K562 (cell line): ENCODE results near the gene ATXN1. TPM values are rescaled to one million over a fixed set of nuclear protein-coding genes. Genes with fewer than 3 reads are reported as not detected.
"Not testable (repeated sequence)": the region's sequence is repeated elsewhere in the genome, so short reads cannot be mapped to it uniquely, and the experiment has no call there.

ENCODE experiments used
- ATAC-seq: fragments of 200-7000 bp; cut with Tn5 transposase; 3 replicates; pipeline ENCODE4 v1.9.1; 2020; ENCODE audit warnings: moderate library complexity
- BruUV-seq: library from RNA; stranded (reverse); fragments of 400-500 nt; replicated peaks from 2 replicates; lab custom pipeline; 2021; lab: Mats Ljungman, UMichigan
- CTCF ChIA-PET: fragments of 300-600 bp; formaldehyde crosslinking; extraction: SDS; loops from one replicate; lab custom pipeline; 2021; ENCODE audit warnings: low intra/inter-chr PET ratio; lab: Yijun Ruan, JAX
- POLR2A ChIA-PET: fragments of 300-600, 350-650 bp; sonication (Branson Sonifier 250); formaldehyde crosslinking; extraction: SDS; loops from one replicate; lab custom pipeline; 2021; ENCODE audit warnings: antibody characterized with exemption, inconsistent platforms; lab: Yijun Ruan, JAX
- DNase-seq, 4 experiments: peaks; one replicate each; pipeline versions ENCODE4 v3.0.0 to v3.0.0-alpha.2; 2011 to 2018; ENCODE audit warnings: low spot score in 3 of 4, mixed read lengths in 3 of 4; ENCODE audit errors: extremely low read depth in 1 of 4
- FAIRE-seq: peaks from 2 replicates; lab custom pipeline; 2011; peaks lifted over from hg19 to GRCh38; lab: Jason Lieb, UNC
- H2AFZ ChIP-seq: 2 replicates; pipeline ENCODE4 v1.6.0; 2011; ENCODE audit warnings: low read depth, low read length, control low read depth, inconsistent platforms
- H3K27ac ChIP-seq: fragments of 200-600 bp; 3 replicates; pipeline ENCODE4 v1.8.0; 2011; ENCODE audit warnings: low read depth, mild to moderate bottlenecking, control low read depth, inconsistent platforms, low read length, moderate library complexity, mixed read lengths; ENCODE audit errors: extremely low read depth
- H3K27me3 ChIP-seq, 2 experiments: fragments of 300-600 bp in 1 of 2; 2 replicates in 1 of 2; 3 replicates in 1 of 2; pipeline versions ENCODE4 v1.6.0 to v1.8.0; 2011; ENCODE audit warnings: inconsistent platforms in 2 of 2, low read length in 2 of 2, mild to moderate bottlenecking in 1 of 2, mixed read lengths in 1 of 2, moderate library complexity in 1 of 2; ENCODE audit not compliant: control insufficient read depth in 2 of 2, insufficient read depth in 2 of 2
- H3K36me3 ChIP-seq: fragments of 300-600 bp; 3 replicates; pipeline ENCODE4 v1.8.0; 2011; ENCODE audit warnings: mild to moderate bottlenecking, low read length, inconsistent platforms; ENCODE audit not compliant: control insufficient read depth, insufficient read depth
- H3K4me1 ChIP-seq, 2 experiments: fragments of 200-600 bp in 1 of 2; replicated peaks in 1 of 2; 2 replicates in 1 of 2; 3 replicates in 1 of 2; pipeline versions ENCODE4 v1.5.1 to v1.8.0; 2011; ENCODE audit warnings: inconsistent platforms in 2 of 2, low read length in 2 of 2, mild to moderate bottlenecking in 1 of 2, mixed read lengths in 1 of 2, moderate library complexity in 1 of 2; ENCODE audit not compliant: control insufficient read depth in 2 of 2, insufficient read depth in 2 of 2
- H3K4me2 ChIP-seq: 2 replicates; pipeline ENCODE4 v1.6.1; 2011; ENCODE audit warnings: low read length, control low read depth, inconsistent platforms, mixed read lengths; ENCODE audit not compliant: insufficient read depth
- H3K4me3 ChIP-seq: fragments of 200-600 bp; sonication (generic), shearing (Covaris generic); 2 replicates; pipeline ENCODE4 v1.5.1; 2016; ENCODE audit warnings: control low read depth, inconsistent platforms
- H3K79me2 ChIP-seq: fragments of 200-600 bp; 3 replicates; pipeline ENCODE4 v1.8.0; 2011; ENCODE audit warnings: low read length, inconsistent platforms; ENCODE audit not compliant: control insufficient read depth, insufficient read depth
- H3K9ac ChIP-seq, 2 experiments: 2 replicates each; pipeline versions ENCODE4 v1.6.0 to v1.6.1; 2011; ENCODE audit warnings: low read depth in 2 of 2, low read length in 2 of 2, control low read depth in 1 of 2, inconsistent platforms in 1 of 2, mild to moderate bottlenecking in 1 of 2, mixed read lengths in 1 of 2; ENCODE audit not compliant: insufficient read depth in 1 of 2
- H3K9me1 ChIP-seq: one replicate; pipeline ENCODE4 v1.6.0; 2011; ENCODE audit warnings: inconsistent platforms, mild to moderate bottlenecking, low read length, moderate library complexity; ENCODE audit not compliant: control insufficient read depth, insufficient read depth
- H3K9me3 ChIP-seq: replicated peaks from 2 replicates; pipeline ENCODE4 v1.5.1; 2011; ENCODE audit warnings: low read depth, low read length, inconsistent platforms; ENCODE audit not compliant: control insufficient read depth, insufficient read depth
- H4K20me1 ChIP-seq: replicated peaks from 2 replicates; pipeline ENCODE4 v1.6.1; 2011; ENCODE audit warnings: low read length, inconsistent platforms, mixed read lengths; ENCODE audit not compliant: control insufficient read depth, insufficient read depth
- ARID1B ChIP-seq: fragments of 450-650 bp; IDR thresholded peaks from 2 replicates; pipeline ENCODE4 v1.6.1; 2016; ENCODE audit warnings: antibody characterized with exemption, mild to moderate bottlenecking, inconsistent platforms
- CBFA2T2 ChIP-seq: fragments of 450-650 bp; conservative IDR thresholded peaks from 2 replicates; pipeline ENCODE4 v1.6.1; 2017; ENCODE audit warnings: mild to moderate bottlenecking
- CBFA2T3 ChIP-seq: fragments of 450-650 bp; IDR thresholded peaks from 2 replicates; pipeline ENCODE4 v1.6.1; 2017
- CXXC5 ChIP-seq: fragments of 250-450 bp; sonication (Bioruptor Pico); IDR thresholded peaks from 2 replicates; pipeline ENCODE4 v1.8.0; 2022; ENCODE audit warnings: inconsistent platforms, mild to moderate bottlenecking, moderate library complexity
- ELF4 ChIP-seq: fragments of 450-650 bp; formaldehyde crosslinking; IDR thresholded peaks from 2 replicates; pipeline ENCODE4 v1.4.0; 2022; ENCODE audit warnings: missing genetic modification characterization
- HDAC1 ChIP-seq, 2 experiments: fragments of 450-650 bp; IDR thresholded peaks; 2 replicates each; pipeline ENCODE4 v1.6.1; 2016 to 2017; ENCODE audit warnings: inconsistent platforms in 1 of 2, mild to moderate bottlenecking in 1 of 2, moderate library complexity in 1 of 2
- MEIS2 ChIP-seq: fragments of 450-650 bp; IDR thresholded peaks from 2 replicates; pipeline ENCODE4 v1.6.1; 2014; ENCODE audit warnings: mild to moderate bottlenecking; ENCODE audit not compliant: partially characterized antibody
- MTA2 ChIP-seq: fragments of 450-650 bp; IDR thresholded peaks from 2 replicates; pipeline ENCODE4 v1.6.1; 2016; ENCODE audit warnings: low read depth
- NCOR1 ChIP-seq: fragments of 450-650 bp; IDR thresholded peaks from 2 replicates; pipeline ENCODE4 v1.6.1; 2016; ENCODE audit warnings: mild to moderate bottlenecking, moderate library complexity
- PKNOX1 ChIP-seq: fragments of 450-650 bp; IDR thresholded peaks from 2 replicates; pipeline ENCODE4 v1.6.1; 2016
- SMAD4 ChIP-seq: fragments of 250-450 bp; sonication (Bioruptor Pico); conservative IDR thresholded peaks from 2 replicates; pipeline ENCODE4 v1.8.0; 2021; ENCODE audit warnings: inconsistent platforms, mild to moderate bottlenecking, moderate library complexity
- SMARCA4 ChIP-seq: fragments of 450-650 bp; IDR thresholded peaks from 2 replicates; pipeline ENCODE4 v1.6.1; 2016
- SOX6 ChIP-seq: fragments of 450-650 bp; IDR thresholded peaks from 2 replicates; pipeline ENCODE4 v1.6.1; 2014; ENCODE audit warnings: mild to moderate bottlenecking
- TAL1 ChIP-seq: fragments of 450-650 bp; IDR thresholded peaks from 2 replicates; pipeline ENCODE4 v1.6.1; 2016; ENCODE audit warnings: mild to moderate bottlenecking
- TCF3 ChIP-seq: sonication (generic); formaldehyde crosslinking; IDR thresholded peaks from 2 replicates; pipeline ENCODE4 v1.4.0; 2020; ENCODE audit warnings: mild to moderate bottlenecking, missing genetic modification reagents
- ZEB2 ChIP-seq: fragments of 450-650 bp; IDR thresholded peaks from 2 replicates; pipeline ENCODE4 v1.6.1; 2016
- ZFX ChIP-seq: sonication (generic); formaldehyde crosslinking; IDR thresholded peaks from 2 replicates; pipeline ENCODE4 v1.8.0; 2022; ENCODE audit warnings: mild to moderate bottlenecking, missing genetic modification reagents, moderate library complexity
- WGBS: fragments of 100-300 bp; shearing (Covaris generic); methylation state at CpG from one replicate; pipeline ENCODE4 v1.1.6; 2016; ENCODE audit warnings: low coverage, mixed read lengths; ENCODE audit not compliant: insufficient coverage; ENCODE audit errors: missing lambda C conversion rate; 5-methylcytosine and 5-hydroxymethylcytosine counted together
- in situ Hi-C: fragments of 300-500 bp; cut with MboI; formaldehyde crosslinking; loops from 4 replicates; pipeline ENCODE4 v1.15.0; 2018; ENCODE audit warnings: inconsistent platforms, mixed read lengths
- intact Hi-C: fragments of 100-400 bp; cut with micrococcal nuclease; formaldehyde crosslinking; loops from 2 replicates; pipeline ENCODE4 v1.14.2; 2022
- polyA plus RNA-seq, 8 experiments: library from polyadenylated mRNA; depleted of rRNA in 4 of 8; stranded (reverse) in 5 of 8; unstranded in 3 of 8; fragments of >200 nt; fragmentation: Nextera tagmentation in 2 of 8; fragmentation: Illumina TruSeq in 1 of 8; extraction: Ambion mirVana in 2 of 8; extraction: Trizol in 1 of 8; gene quantifications; 2 replicates each; pipeline versions ENCODE4 v1.2.1 to v1.2.3, GENCODE V29; 2011 to 2014; ENCODE audit warnings: inconsistent platforms in 1 of 8, missing spikeins in 1 of 8
- total RNA-seq, 7 experiments: library from RNA; depleted of rRNA in 6 of 7; stranded (reverse); fragments of >200 nt in 6 of 7; fragmentation: Illumina TruSeq in 2 of 7; extraction: Trizol in 2 of 7; gene quantifications; 2 replicates each; pipeline versions ENCODE4 v1.2.1 to v1.2.3, GENCODE V29; 2011 to 2021; ENCODE audit warnings: low replicate concordance in 1 of 7
- TF ChIP-seq, protein P1 (sequence below), 2 experiments: IDR thresholded peaks in 1 of 2; conservative IDR thresholded peaks in 1 of 2; 2 replicates each; pipeline ENCODE4 v1.6.1; 2016; ENCODE audit warnings: low read depth in 2 of 2, mild to moderate bottlenecking in 1 of 2, missing compliant biosample characterization in 1 of 2, missing genetic modification characterization in 1 of 2, moderate library complexity in 1 of 2
- TF ChIP-seq, protein P2 (sequence below), 2 experiments: fragments of 450-650 bp; IDR thresholded peaks; 2 replicates each; pipeline ENCODE4 v1.6.1; 2016

ATXN1 gene
- total and polyA plus RNA-seq, 9 of the 15 experiments (the other 6 are each of a cell fraction or from before 2014, with no cell fraction given): under 0.01 to 1.2 (median 0.58) TPM

GRCh38 chr6:16260602-16261001 is 500.7 kb downstream of the ATXN1 start:
- intact Hi-C loops: not testable (repeated sequence)
- peak; percentile 34; the same call in 1 of the 2 replicates for TF ChIP-seq ELF4 (CRISPR knock-in tag)
- peak; percentile 84 for TF ChIP-seq ARID1B
- TF ChIP-seq TAL1: peak; percentile 68; the same call in 1 of the 2 replicates
- peak; percentile 81 for TF ChIP-seq MEIS2
- 0 out of 2 replicates have a peak, but pooled peaks have one; percentile 31 for TF ChIP-seq SOX6
- TF ChIP-seq, protein P1, sequence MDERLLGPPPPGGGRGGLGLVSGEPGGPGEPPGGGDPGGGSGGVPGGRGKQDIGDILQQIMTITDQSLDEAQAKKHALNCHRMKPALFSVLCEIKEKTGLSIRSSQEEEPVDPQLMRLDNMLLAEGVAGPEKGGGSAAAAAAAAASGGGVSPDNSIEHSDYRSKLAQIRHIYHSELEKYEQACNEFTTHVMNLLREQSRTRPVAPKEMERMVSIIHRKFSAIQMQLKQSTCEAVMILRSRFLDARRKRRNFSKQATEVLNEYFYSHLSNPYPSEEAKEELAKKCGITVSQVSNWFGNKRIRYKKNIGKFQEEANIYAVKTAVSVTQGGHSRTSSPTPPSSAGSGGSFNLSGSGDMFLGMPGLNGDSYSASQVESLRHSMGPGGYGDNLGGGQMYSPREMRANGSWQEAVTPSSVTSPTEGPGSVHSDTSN (CRISPR knock-in tag; IDR thresholded peaks at IDR 0.05; ENCODE audit: low read depth): not testable (repeated sequence)
- TF ChIP-seq, protein P1 (tag; conservative IDR thresholded peaks at IDR 0.05; ENCODE audit: low read depth): peak; percentile 88
- TF ChIP-seq CXXC5 (CRISPR knock-in tag): peak; percentile 33; the same call in 1 of the 2 replicates
- 0 out of 4 replicates have a peak, but pooled peaks of 1 of the 2 experiments have one; percentile 42 for TF ChIP-seq HDAC1 (IDR thresholded peaks at IDR 0.05)
- peak; percentile 53 for TF ChIP-seq MTA2
- peak; percentile 57 for TF ChIP-seq SMARCA4
- TF ChIP-seq ZEB2: 0 out of 2 replicates have a peak, but pooled peaks have one; percentile 17
- TF ChIP-seq NCOR1: peak; percentile 64
- peak; percentile 81 for TF ChIP-seq PKNOX1
- TF ChIP-seq, protein P2, sequence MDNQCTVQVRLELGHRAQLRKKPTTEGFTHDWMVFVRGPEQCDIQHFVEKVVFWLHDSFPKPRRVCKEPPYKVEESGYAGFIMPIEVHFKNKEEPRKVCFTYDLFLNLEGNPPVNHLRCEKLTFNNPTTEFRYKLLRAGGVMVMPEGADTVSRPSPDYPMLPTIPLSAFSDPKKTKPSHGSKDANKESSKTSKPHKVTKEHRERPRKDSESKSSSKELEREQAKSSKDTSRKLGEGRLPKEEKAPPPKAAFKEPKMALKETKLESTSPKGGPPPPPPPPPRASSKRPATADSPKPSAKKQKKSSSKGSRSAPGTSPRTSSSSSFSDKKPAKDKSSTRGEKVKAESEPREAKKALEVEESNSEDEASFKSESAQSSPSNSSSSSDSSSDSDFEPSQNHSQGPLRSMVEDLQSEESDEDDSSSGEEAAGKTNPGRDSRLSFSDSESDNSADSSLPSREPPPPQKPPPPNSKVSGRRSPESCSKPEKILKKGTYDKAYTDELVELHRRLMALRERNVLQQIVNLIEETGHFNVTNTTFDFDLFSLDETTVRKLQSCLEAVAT (IDR thresholded peaks at IDR 0.05): 0 out of 4 replicates have a peak, but pooled peaks of 1 of the 2 experiments have one; percentile 35
- TF ChIP-seq CBFA2T3: peak; percentile 73
- peak; percentile 65 for TF ChIP-seq TCF3 (CRISPR knock-in tag)
- TF ChIP-seq ZFX: peak; percentile 40; the same call in 1 of the 2 replicates
- TF ChIP-seq CBFA2T2: peak; percentile 62
- 0 out of 2 replicates have a peak, but pooled peaks have one; percentile 12 for TF ChIP-seq SMAD4 (CRISPR knock-in tag)
- TF ChIP-seq, all 486 proteins: peak for 19; not testable (repeated sequence) for 467
- BruUV-seq, DNase-seq, H4K20me1 ChIP-seq, POLR2A ChIA-PET, H3K4me3 ChIP-seq, CTCF ChIA-PET, H3K27me3 ChIP-seq, H3K9me1 ChIP-seq, H2AFZ ChIP-seq, H3K9ac ChIP-seq, H3K9me3 ChIP-seq, in situ Hi-C loops, FAIRE-seq, ATAC-seq: not testable (repeated sequence)
- Histone ChIP-seq H3K79me2 (peaks cover 25% of the 10 kb centered on the region), H3K4me2 (peak overlapping the region; percentile 33; the same call in 1 of the 2 replicates), H3K36me3 (peaks cover 53% of the 10 kb centered on the region), H3K4me1 (peaks cover 17 to 26% of the 10 kb centered on the region in 2 experiments; a peak in 4 of 5 replicates), H3K27ac (peak overlapping the region; percentile 41; the same call in 1 of the 3 replicates)
- WGBS: 15% methylated on average over 4 of the region's 9 CpGs
